ENCODE data around the gene GSTM3. TPM values are rescaled to one million over a fixed set of nuclear protein-coding genes. Genes with fewer than 3 reads are reported as not detected.

Gene GSTM3
- total RNA-seq, 6 experiments from 2014 or later: 1.2 to 19.2 (median 10.6) TPM

DNA sequence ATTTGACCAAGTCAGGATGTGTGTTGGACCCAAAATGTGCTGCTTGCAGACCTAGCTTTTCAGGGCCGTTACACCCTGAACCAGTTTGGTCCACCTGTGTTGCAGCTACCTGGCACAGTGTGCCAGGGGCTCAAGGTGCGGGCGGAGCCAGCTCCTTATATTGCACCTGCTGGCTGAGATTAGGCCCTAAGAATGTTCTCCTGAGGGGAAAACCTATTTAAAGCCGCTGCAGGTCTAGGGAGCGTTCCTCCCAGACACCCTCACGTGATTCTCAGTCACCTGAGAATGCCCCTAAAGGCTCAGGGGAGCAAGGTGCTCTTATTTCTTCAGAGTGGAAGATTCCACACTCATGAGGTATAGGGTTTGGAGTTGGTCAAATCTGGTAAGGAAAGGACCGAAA lies 12.0 kb downstream of the GSTM3 start:
- no peak for ATAC-seq
- no peak for DNase-seq
- no peak overlapping the region for H3K27ac ChIP-seq
- TF ChIP-seq, protein P1, sequence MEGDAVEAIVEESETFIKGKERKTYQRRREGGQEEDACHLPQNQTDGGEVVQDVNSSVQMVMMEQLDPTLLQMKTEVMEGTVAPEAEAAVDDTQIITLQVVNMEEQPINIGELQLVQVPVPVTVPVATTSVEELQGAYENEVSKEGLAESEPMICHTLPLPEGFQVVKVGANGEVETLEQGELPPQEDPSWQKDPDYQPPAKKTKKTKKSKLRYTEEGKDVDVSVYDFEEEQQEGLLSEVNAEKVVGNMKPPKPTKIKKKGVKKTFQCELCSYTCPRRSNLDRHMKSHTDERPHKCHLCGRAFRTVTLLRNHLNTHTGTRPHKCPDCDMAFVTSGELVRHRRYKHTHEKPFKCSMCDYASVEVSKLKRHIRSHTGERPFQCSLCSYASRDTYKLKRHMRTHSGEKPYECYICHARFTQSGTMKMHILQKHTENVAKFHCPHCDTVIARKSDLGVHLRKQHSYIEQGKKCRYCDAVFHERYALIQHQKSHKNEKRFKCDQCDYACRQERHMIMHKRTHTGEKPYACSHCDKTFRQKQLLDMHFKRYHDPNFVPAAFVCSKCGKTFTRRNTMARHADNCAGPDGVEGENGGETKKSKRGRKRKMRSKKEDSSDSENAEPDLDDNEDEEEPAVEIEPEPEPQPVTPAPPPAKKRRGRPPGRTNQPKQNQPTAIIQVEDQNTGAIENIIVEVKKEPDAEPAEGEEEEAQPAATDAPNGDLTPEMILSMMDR (IDR thresholded peaks at IDR 0.05): no peak
- TF ChIP-seq POLR2A (IDR thresholded peaks at IDR 0.05): no peak
- no peaks in the 10 kb centered on the region for H3K36me3 ChIP-seq
- H3K27me3 ChIP-seq: no peaks in the 10 kb centered on the region
- intact Hi-C loops (cut with DNase I): no loop called here
- 74% methylated on average over 3 of the region's 7 CpGs for WGBS (ENCODE audit: insufficient coverage, low coverage, low lambda C conversion rate, missing lambda C conversion rate)
- H3K4me1 ChIP-seq: no peaks in the 10 kb centered on the region
- no peak overlapping the region for H3K4me3 ChIP-seq
- H3K9me3 ChIP-seq: no peaks in the 10 kb centered on the region

DNA sequence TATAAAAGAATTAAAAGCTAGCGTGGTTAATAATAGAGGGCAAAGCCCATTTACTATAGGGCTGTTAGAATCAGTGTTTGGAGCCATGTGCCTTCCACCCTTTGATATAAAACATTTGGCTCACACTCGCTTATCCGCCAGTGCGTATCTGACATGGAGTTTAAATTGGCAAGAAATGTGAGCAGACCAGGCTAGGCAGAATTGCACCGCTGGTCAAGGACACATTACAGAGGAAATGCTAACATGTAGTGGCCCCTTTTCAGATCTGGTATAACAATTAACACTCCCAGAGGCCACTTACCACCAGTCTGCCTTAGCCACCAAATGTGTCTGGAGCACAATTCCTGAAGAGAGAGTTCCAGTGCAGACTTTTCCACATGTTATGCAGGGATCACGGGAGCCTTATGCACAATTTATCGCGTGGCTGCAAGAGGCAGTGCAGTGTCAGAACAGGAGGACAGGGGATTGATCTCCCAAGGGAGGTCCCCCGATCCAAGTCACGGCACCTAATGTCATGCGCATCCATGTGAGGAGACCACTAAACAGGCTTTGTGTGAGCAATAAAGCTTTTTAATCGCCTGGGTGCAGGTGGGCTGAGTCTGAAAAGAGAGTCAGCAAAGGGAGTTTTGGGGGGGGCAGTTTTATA lies 14.0 kb downstream of the GSTM3 start:
- WGBS (ENCODE audit: insufficient coverage, low coverage, low lambda C conversion rate, missing lambda C conversion rate): 76% methylated on average over 7 of the region's 12 CpGs
- DNase-seq: no peak
- TF ChIP-seq POLR2A (IDR thresholded peaks at IDR 0.05): no peak
- TF ChIP-seq, protein P1 (IDR thresholded peaks at IDR 0.05): no peak
- no peak for ATAC-seq
- Histone ChIP-seq H3K4me3 (no peak overlapping the region), H3K36me3 (no peaks in the 10 kb centered on the region), H3K4me1 (no peaks in the 10 kb centered on the region), H3K27me3 (no peaks in the 10 kb centered on the region), H3K9me3 (no peaks in the 10 kb centered on the region), H3K27ac (no peak overlapping the region)
- intact Hi-C loops (cut with DNase I): no loop called here

DNA sequence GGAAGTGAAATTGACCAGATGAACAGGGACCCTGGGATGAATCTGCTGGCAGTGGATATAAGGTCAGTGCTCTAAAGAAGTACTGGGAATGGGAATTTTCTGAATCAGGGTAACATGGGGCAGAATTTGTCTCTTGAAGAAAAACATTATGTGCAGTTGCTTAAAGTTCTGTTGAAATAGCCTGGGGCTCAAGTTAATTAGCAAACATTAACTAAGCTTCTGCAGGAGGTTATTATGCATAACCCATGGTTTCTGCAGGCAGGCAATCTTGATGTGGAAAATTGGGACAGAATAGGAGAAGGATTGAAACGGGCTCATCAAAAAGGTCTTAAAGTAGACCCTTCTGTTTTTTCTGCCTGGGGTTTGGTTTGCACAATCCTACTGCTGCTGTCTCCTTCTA lies 14.8 kb downstream of the GSTM3 start:
- Histone ChIP-seq H3K36me3 (no peaks in the 10 kb centered on the region), H3K9me3 (no peaks in the 10 kb centered on the region), H3K27me3 (no peaks in the 10 kb centered on the region), H3K4me3 (no peak overlapping the region), H3K27ac (no peak overlapping the region), H3K4me1 (no peaks in the 10 kb centered on the region)
- no peak for ATAC-seq
- TF ChIP-seq POLR2A (IDR thresholded peaks at IDR 0.05): no peak
- TF ChIP-seq, protein P1 (IDR thresholded peaks at IDR 0.05): no peak
- no peak for DNase-seq
- intact Hi-C loops (cut with DNase I): no loop called here
- 71% methylated on average over 1 of the region's 1 CpG for WGBS (ENCODE audit: insufficient coverage, low coverage, low lambda C conversion rate, missing lambda C conversion rate)

DNA sequence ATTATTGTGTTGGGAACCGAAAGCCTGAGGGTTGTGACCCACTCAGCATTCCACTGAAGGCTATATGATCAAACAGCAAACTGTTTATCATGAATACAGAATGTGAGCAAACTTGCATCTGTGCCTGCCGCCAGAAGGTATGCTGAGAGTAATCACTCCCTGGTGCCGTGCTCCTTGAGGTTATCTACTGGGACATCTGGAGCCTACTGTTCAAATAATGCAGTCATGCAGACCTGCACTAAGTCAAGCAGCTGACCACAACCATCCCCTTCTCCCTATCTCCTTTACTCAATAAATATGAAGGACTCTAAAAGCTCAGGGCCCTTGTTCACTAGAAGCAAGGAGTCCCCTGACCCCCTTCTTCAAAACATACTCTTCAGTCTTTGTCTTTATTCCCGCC lies 15.3 kb downstream of the GSTM3 start:
- DNase-seq (no peak), ATAC-seq (no peak)
- Histone ChIP-seq H3K27ac (no peak overlapping the region), H3K4me3 (no peak overlapping the region), H3K27me3 (no peaks in the 10 kb centered on the region), H3K4me1 (no peaks in the 10 kb centered on the region), H3K36me3 (no peaks in the 10 kb centered on the region), H3K9me3 (no peaks in the 10 kb centered on the region)
- WGBS (ENCODE audit: insufficient coverage, low coverage, low lambda C conversion rate, missing lambda C conversion rate): 84% methylated on average over 2 of the region's 4 CpGs
- TF ChIP-seq POLR2A (IDR thresholded peaks at IDR 0.05): no peak
- TF ChIP-seq, protein P1 (IDR thresholded peaks at IDR 0.05): no peak
- intact Hi-C loops (cut with DNase I): no loop called here

DNA sequence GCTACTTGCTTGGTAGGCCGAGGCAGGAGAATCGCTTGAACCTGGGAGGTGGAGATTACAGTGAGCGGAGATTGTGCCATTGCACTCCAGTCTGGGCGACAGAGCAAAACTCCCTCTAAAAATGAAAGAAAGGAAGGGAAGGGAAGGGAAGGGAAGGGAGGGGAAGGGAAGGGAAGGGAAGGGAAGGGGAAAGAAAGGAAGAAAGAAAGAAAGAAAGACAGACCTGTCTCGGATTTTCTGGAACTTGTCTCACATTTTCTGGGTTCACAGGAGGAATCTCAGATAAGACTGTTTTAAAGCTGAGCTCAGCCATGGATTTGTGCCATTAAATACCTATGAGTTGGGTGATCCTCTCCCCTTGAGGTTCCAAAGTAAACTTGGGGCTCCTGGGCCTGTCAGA lies 15.9 kb downstream of the GSTM3 start:
- TF ChIP-seq, protein P1 (IDR thresholded peaks at IDR 0.05): no peak
- no peak for TF ChIP-seq POLR2A (IDR thresholded peaks at IDR 0.05)
- no peaks in the 10 kb centered on the region for H3K4me1 ChIP-seq
- H3K9me3 ChIP-seq: no peaks in the 10 kb centered on the region
- no peak overlapping the region for H3K27ac ChIP-seq
- 90% methylated on average over 5 of the region's 5 CpGs for WGBS (ENCODE audit: insufficient coverage, low coverage, low lambda C conversion rate, missing lambda C conversion rate)
- no peak overlapping the region for H3K4me3 ChIP-seq
- no peaks in the 10 kb centered on the region for H3K36me3 ChIP-seq
- DNase-seq: no peak
- intact Hi-C loops (cut with DNase I): no loop called here
- no peak for ATAC-seq
- no peaks in the 10 kb centered on the region for H3K27me3 ChIP-seq
